ENCODE measurements around the gene EFCAB6. TPM values are rescaled to one million over a fixed set of nuclear protein-coding genes. Genes with fewer than 3 reads are reported as not detected.

The EFCAB6 gene
- total and polyA plus RNA-seq, 2 donors (not counting 3 experiments of a cell fraction or from before 2014, with no cell fraction given) = 0.07 to 0.31 TPM

DNA sequence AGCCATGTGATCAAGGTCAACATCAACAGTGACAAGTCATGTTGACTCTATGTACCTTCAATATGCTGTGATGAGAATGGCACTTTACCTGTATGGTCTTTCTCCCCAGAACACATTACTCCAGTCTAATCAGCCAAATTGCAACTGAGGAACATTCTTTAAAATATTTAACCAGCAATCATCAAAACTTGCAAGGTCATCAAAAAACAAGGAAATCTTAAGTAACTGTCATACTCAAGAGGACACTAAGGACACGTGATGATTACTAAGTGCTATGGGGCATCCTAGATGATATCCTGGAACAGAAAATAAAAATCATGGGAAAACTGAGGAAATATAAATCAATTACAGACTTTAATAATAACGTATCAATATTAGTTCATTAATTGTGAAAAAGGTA is 118.9 kb downstream of the EFCAB6 start:
- dilution Hi-C loops (cut with MboI; ENCODE audit: extremely low pct_ligation_motif_present, low sequenced_read_pairs) = no loop called here
- H3K4me2 ChIP-seq (ENCODE audit: insufficient read depth, low read length) = no peak overlapping the region
- FAIRE-seq (no peak), DNase-seq (ENCODE audit: low read depth, low spot score) (no peak)
- H3K79me2 ChIP-seq (ENCODE audit: control insufficient read depth, insufficient read depth, low read length) = no peaks in the 10 kb centered on the region
- no peaks in the 10 kb centered on the region for H4K20me1 ChIP-seq (replicated peaks; ENCODE audit: control insufficient read depth, extremely low read depth, insufficient read depth, low read length)
- H2AFZ ChIP-seq (ENCODE audit: low read depth, low read length) = no peak overlapping the region
- H3K4me3 ChIP-seq (replicated peaks in 1 of 3; ENCODE audit: insufficient read depth in 1 of 3, low read depth in 1 of 3, low read length in 3 of 3) = no peak overlapping the region
- no peak for TF ChIP-seq MAX (IDR thresholded peaks at IDR 0.05; ENCODE audit: insufficient read depth, insufficient read length)
- H3K36me3 ChIP-seq (ENCODE audit: control insufficient read depth in 2 of 2, extremely low read depth in 1 of 2, insufficient read depth in 2 of 2, low read length in 2 of 2) = no peaks in the 10 kb centered on the region
- no peaks in the 10 kb centered on the region for H3K9me3 ChIP-seq (replicated peaks; ENCODE audit: control insufficient read depth, insufficient read depth, low read length)
- no peaks in the 10 kb centered on the region for H3K27me3 ChIP-seq (ENCODE audit: control insufficient read depth in 2 of 2, insufficient read depth in 2 of 2, low read length in 2 of 2)
- no TSS peak for BruUV-seq (replicated peaks)
- H3K9ac ChIP-seq (replicated peaks; ENCODE audit: extremely low read depth, insufficient read depth, low read length) = no peak overlapping the region
- no peaks in the 10 kb centered on the region for H3K4me1 ChIP-seq (ENCODE audit: control insufficient read depth, extremely low read depth, insufficient read depth, low read length)
- ChIA-PET POLR2A (no interaction called here), CTCF (no interaction called here)
- no peaks in the 10 kb centered on the region for H3K9me1 ChIP-seq (replicated peaks; ENCODE audit: control insufficient read depth, extremely low read depth, insufficient read depth, low read length)
- intact Hi-C loops (cut with micrococcal nuclease) = no loop called here
- H3K27ac ChIP-seq (ENCODE audit: insufficient read depth, low read depth, low read length) = no peak overlapping the region

GRCh38 chr22:43689356-43689755 is 122.7 kb downstream of the EFCAB6 start:
- ChIA-PET POLR2A (no interaction called here), CTCF (interaction anchor here (0.9 kb wide), 1 partner anchor 9 kb away, joined by 3 read pairs; no protein-coding TSS in a partner anchor)
- TF ChIP-seq GATA2 (IDR thresholded peaks at IDR 0.05; ENCODE audit: insufficient read depth, insufficient read length, low read depth, low read length) = no peak
- no peak for TF ChIP-seq EZH2 (IDR thresholded peaks at IDR 0.05; ENCODE audit: borderline replicate concordance, low read depth, low read length, severe bottlenecking)
- no peak for TF ChIP-seq JUN (IDR thresholded peaks at IDR 0.05; ENCODE audit: borderline replicate concordance, insufficient read depth, insufficient read length, low read depth)
- no peak for TF ChIP-seq POLR2AphosphoS5 (IDR thresholded peaks at IDR 0.05; ENCODE audit: insufficient read depth, low read depth, low read length)
- no peak for TF ChIP-seq MYC (IDR thresholded peaks at IDR 0.05; ENCODE audit: low read depth, low read length)
- no peak for TF ChIP-seq POLR2A (IDR thresholded peaks at IDR 0.05; ENCODE audit: low read depth, low read length)
- no peak for TF ChIP-seq CTCF (IDR thresholded peaks at IDR 0.05; ENCODE audit: extremely low read depth in 1 of 2, insufficient read depth in 1 of 2, low read depth in 1 of 2, low read length in 2 of 2)
- no peak for TF ChIP-seq FOS (IDR thresholded peaks at IDR 0.05; ENCODE audit: borderline replicate concordance, insufficient read depth, low read length)
- TF ChIP-seq MAX (IDR thresholded peaks at IDR 0.05; ENCODE audit: insufficient read depth, insufficient read length) = no peak
- H3K27me3 ChIP-seq (ENCODE audit: control insufficient read depth in 2 of 2, insufficient read depth in 2 of 2, low read length in 2 of 2) = no peaks in the 10 kb centered on the region
- BruUV-seq (replicated peaks) = no TSS peak
- FAIRE-seq = no peak
- no peak for DNase-seq (ENCODE audit: low read depth, low spot score)
- H2AFZ ChIP-seq (ENCODE audit: low read depth, low read length) = no peak overlapping the region
- H3K9me1 ChIP-seq (replicated peaks; ENCODE audit: control insufficient read depth, extremely low read depth, insufficient read depth, low read length) = no peaks in the 10 kb centered on the region
- no peak overlapping the region for H3K27ac ChIP-seq (ENCODE audit: insufficient read depth, low read depth, low read length)
- H4K20me1 ChIP-seq (replicated peaks; ENCODE audit: control insufficient read depth, extremely low read depth, insufficient read depth, low read length) = no peaks in the 10 kb centered on the region
- no peak overlapping the region for H3K4me2 ChIP-seq (ENCODE audit: insufficient read depth, low read length)
- intact Hi-C loops (cut with micrococcal nuclease) (no loop called here), dilution Hi-C loops (cut with MboI; ENCODE audit: extremely low pct_ligation_motif_present, low sequenced_read_pairs) (no loop called here)
- H3K4me3 ChIP-seq (replicated peaks in 1 of 3; ENCODE audit: insufficient read depth in 1 of 3, low read depth in 1 of 3, low read length in 3 of 3) = no peak overlapping the region
- no peaks in the 10 kb centered on the region for H3K4me1 ChIP-seq (ENCODE audit: control insufficient read depth, extremely low read depth, insufficient read depth, low read length)
- no peak overlapping the region for H3K9ac ChIP-seq (replicated peaks; ENCODE audit: extremely low read depth, insufficient read depth, low read length)
- H3K36me3 ChIP-seq (ENCODE audit: control insufficient read depth in 2 of 2, extremely low read depth in 1 of 2, insufficient read depth in 2 of 2, low read length in 2 of 2) = no peaks in the 10 kb centered on the region
- H3K79me2 ChIP-seq (ENCODE audit: control insufficient read depth, insufficient read depth, low read length) = no peaks in the 10 kb centered on the region
- no peaks in the 10 kb centered on the region for H3K9me3 ChIP-seq (replicated peaks; ENCODE audit: control insufficient read depth, insufficient read depth, low read length)

Data from endothelial cell of umbilical vein (primary cell).